ENCODE measurements around the gene LSAMP. TPM values are rescaled to one million over a fixed set of nuclear protein-coding genes. Genes with fewer than 3 reads are reported as not detected.

Gene LSAMP
- total RNA-seq, 6 donors from 2014 or later, result 7.1 to 28.1 (median 13.4) TPM

DNA sequence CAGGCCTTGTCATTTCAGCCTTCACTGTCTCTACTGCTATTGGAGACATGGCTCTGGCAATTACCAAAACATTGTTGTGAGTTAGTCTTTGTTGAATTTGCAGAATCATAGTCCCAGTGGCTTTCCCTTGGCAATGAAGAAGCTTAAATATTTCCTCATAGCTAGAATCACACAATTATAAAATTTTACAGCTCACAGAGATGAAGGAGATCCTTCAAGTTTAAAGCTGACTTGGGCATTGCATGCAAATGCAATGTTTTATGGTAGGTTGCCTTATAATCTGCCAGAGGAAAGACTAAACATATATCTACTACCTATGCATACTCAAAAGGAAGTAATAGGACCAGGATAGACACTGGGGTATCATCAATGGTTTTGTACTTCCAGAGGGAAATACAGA lies 90.9 kb downstream of the LSAMP start:
- Histone ChIP-seq H3K4me1 (no peaks in the 10 kb centered on the region), H3K27me3 (no peaks in the 10 kb centered on the region), H3K4me3 (no peak overlapping the region), H3K9me3 (no peaks in the 10 kb centered on the region), H3K27ac (no peak overlapping the region), H3K36me3 (no peaks in the 10 kb centered on the region)
- TF ChIP-seq POLR2AphosphoS5 (IDR thresholded peaks at IDR 0.05), result no peak
- no peak for TF ChIP-seq POLR2A (IDR thresholded peaks at IDR 0.05)
- TF ChIP-seq, protein P1, sequence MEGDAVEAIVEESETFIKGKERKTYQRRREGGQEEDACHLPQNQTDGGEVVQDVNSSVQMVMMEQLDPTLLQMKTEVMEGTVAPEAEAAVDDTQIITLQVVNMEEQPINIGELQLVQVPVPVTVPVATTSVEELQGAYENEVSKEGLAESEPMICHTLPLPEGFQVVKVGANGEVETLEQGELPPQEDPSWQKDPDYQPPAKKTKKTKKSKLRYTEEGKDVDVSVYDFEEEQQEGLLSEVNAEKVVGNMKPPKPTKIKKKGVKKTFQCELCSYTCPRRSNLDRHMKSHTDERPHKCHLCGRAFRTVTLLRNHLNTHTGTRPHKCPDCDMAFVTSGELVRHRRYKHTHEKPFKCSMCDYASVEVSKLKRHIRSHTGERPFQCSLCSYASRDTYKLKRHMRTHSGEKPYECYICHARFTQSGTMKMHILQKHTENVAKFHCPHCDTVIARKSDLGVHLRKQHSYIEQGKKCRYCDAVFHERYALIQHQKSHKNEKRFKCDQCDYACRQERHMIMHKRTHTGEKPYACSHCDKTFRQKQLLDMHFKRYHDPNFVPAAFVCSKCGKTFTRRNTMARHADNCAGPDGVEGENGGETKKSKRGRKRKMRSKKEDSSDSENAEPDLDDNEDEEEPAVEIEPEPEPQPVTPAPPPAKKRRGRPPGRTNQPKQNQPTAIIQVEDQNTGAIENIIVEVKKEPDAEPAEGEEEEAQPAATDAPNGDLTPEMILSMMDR (IDR thresholded peaks at IDR 0.05), result no peak
- TF ChIP-seq EP300 (IDR thresholded peaks at IDR 0.05), result no peak
- DNase-seq (no peak), ATAC-seq (ENCODE audit: low FRiP score in 2 of 2) (no peak)

DNA sequence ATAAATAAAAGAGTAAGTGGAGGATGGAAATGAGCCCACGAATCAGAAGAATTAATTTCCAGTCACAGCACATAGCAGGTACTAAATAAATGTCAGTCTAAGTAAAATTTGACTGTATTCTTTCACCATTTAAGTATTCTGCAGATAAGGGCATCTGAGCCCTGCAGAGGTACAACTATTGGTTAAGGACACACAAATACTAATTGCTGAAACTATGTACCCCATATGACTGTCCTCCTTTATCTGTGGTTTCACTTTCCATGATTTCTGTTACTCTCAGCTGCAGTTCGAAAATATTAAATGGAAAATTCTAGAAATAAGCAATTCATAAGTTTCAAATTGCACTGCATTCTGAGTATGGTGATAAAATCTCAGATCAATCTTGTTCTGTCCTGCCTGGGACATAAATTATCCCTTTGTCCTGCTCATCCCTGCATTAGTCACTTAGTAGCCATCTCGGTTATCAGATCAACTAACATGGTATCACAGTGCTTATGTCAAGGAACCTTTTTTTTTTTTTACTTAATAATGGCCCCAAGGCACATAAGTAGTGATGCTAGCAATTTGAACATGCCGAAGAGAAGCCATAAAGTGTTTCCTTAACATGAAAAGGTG lies 95.1 kb downstream of the LSAMP start:
- 76 to 84% methylated on average over 4 of the region's 4 CpGs for WGBS, 2 donors
- no peak for TF ChIP-seq POLR2A (IDR thresholded peaks at IDR 0.05)
- TF ChIP-seq, protein P1 (IDR thresholded peaks at IDR 0.05), result no peak
- no peak for TF ChIP-seq POLR2AphosphoS5 (IDR thresholded peaks at IDR 0.05)
- no peak for TF ChIP-seq EP300 (IDR thresholded peaks at IDR 0.05)
- H3K36me3 ChIP-seq, result no peaks in the 10 kb centered on the region

DNA sequence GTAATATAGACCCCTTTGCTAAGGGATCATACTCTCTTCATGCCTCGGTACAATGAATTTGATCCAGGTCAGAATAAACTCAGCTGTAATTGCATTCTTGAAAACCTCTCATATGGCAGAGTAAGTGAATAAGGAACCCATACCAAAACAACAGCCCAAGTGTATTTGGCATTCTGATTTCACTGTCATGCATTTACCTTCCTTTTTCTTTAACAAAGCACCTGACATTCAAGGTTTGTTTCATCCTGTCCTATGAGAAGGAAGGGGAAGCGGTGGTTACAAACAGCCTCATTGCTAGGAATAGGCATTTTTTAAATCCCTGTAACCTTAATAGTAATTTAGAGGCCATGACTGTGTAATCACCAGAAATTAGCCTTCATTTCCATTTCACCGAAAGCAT lies 97.1 kb downstream of the LSAMP start:
- Histone ChIP-seq H3K27ac (no peak overlapping the region), H3K9me3 (no peaks in the 10 kb centered on the region), H3K4me3 (no peak overlapping the region), H3K27me3 (no peaks in the 10 kb centered on the region), H3K4me1 (no peaks in the 10 kb centered on the region), H3K36me3 (no peaks in the 10 kb centered on the region)
- WGBS, 2 donors, result 88 to 89% methylated on average over 3 of the region's 3 CpGs
- no peak for TF ChIP-seq POLR2A (IDR thresholded peaks at IDR 0.05)
- TF ChIP-seq EP300 (IDR thresholded peaks at IDR 0.05), result no peak
- no peak for ATAC-seq (ENCODE audit: low FRiP score in 2 of 2)
- no peak for DNase-seq

More for the DNA sequence above, 95.1 kb downstream of the LSAMP start:
- DNase-seq (no peak), ATAC-seq (ENCODE audit: low FRiP score in 2 of 2) (no peak)
- no peaks in the 10 kb centered on the region for H3K9me3 ChIP-seq
- no peaks in the 10 kb centered on the region for H3K27me3 ChIP-seq
- no peaks in the 10 kb centered on the region for H3K4me1 ChIP-seq
- H3K27ac ChIP-seq, result no peak overlapping the region
- H3K4me3 ChIP-seq, result no peak overlapping the region

DNA sequence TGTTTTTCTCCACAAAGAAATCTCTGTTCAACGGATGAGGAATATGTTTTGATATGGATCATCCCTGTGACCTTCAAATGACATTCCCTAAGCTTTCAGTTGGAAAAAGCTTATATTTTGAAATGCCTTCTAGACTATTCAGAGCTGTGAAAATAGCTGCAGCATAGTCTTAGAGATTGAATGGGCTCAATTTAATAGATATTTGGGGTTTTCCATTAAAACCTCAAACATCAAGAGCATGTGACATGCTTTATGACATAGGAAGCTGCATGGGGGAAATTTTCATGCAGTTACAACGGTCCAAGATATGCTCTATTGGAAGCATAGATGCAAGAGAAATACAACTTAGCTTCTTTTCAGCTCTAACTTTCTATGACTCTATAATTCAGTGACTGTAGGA lies 102.8 kb downstream of the LSAMP start:
- no peak for DNase-seq
- H3K36me3 ChIP-seq, result no peaks in the 10 kb centered on the region
- TF ChIP-seq EP300 (IDR thresholded peaks at IDR 0.05), result no peak
- TF ChIP-seq POLR2A (IDR thresholded peaks at IDR 0.05), result no peak
- TF ChIP-seq, protein P1 (IDR thresholded peaks at IDR 0.05), result no peak
- TF ChIP-seq POLR2AphosphoS5 (IDR thresholded peaks at IDR 0.05), result no peak
- H3K27me3 ChIP-seq, result no peaks in the 10 kb centered on the region
- H3K4me1 ChIP-seq, result no peaks in the 10 kb centered on the region
- no peak overlapping the region for H3K4me3 ChIP-seq
- no peak for ATAC-seq (ENCODE audit: low FRiP score in 2 of 2)
- no peaks in the 10 kb centered on the region for H3K9me3 ChIP-seq
- WGBS, 2 donors, result 72 to 77% methylated on average over 2 of the region's 2 CpGs
- no peak overlapping the region for H3K27ac ChIP-seq

DNA sequence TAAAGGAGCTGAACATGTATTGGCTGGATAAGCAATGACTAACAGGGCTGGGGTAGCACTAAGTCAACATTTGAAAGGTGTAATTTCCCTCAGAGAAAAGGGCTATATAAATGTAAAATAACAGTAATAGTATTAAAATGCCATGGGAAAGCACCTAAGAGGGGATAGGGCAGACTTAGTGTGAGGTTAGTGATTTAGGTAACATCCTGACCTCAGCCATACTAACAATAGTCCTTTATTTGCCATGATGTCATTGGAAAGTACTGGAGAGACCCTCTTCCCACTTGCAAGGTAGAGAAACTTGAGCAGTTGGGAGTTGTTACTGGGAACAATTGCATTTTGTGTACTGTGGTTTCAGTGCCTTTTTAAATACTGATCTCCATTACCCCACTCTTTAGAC lies 103.4 kb downstream of the LSAMP start:
- Histone ChIP-seq H3K27me3 (no peaks in the 10 kb centered on the region), H3K9me3 (no peaks in the 10 kb centered on the region), H3K4me3 (no peak overlapping the region), H3K27ac (no peak overlapping the region), H3K4me1 (no peaks in the 10 kb centered on the region), H3K36me3 (no peaks in the 10 kb centered on the region)
- TF ChIP-seq, protein P1 (IDR thresholded peaks at IDR 0.05), result no peak
- TF ChIP-seq POLR2A (IDR thresholded peaks at IDR 0.05) (no peak), POLR2AphosphoS5 (IDR thresholded peaks at IDR 0.05) (no peak), EP300 (IDR thresholded peaks at IDR 0.05) (no peak)
- ATAC-seq (ENCODE audit: low FRiP score in 2 of 2), result no peak
- DNase-seq, result no peak
